ENCODE results near the gene PLXNA4.

The PLXNA4 gene

DNA sequence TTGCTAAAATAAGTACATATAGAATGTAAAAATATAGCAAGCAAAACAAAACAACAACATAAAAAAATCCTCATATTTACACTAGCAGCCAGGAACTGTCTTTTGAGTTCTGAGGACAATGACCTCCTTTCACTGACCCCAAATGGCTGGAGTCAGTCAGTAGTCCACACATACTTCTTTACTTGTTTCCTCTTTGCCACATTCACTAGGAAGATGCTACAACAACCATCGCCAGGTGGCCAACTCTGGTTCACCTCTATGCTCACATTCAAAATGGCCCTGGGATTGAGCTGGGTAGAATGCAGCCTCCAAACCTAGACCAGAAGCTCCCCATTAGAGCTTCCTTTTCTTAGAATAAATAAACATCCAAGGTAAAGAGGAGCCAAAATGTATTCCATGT is 356.2 kb downstream of the PLXNA4 start:
- Histone ChIP-seq H3K79me2 (ENCODE audit: low read length) (no peaks in the 10 kb centered on the region), H3K9me3 (ENCODE audit: insufficient read depth, low read length) (no peaks in the 10 kb centered on the region), H3K27me3 (ENCODE audit: low read depth, low read length) (peaks cover 10% of the 10 kb centered on the region; the same call in 1 of the 2 replicates), H3K4me3 (ENCODE audit: low read length) (no peak overlapping the region), H4K20me1 (ENCODE audit: insufficient read depth, low read length) (no peaks in the 10 kb centered on the region), H3K4me1 (ENCODE audit: low read length) (no peaks in the 10 kb centered on the region), H3K9ac (ENCODE audit: low read length) (no peak overlapping the region), H2AFZ (ENCODE audit: low read depth, low read length) (no peak overlapping the region), H3K27ac (ENCODE audit: low read length) (no peak overlapping the region), H3K4me2 (ENCODE audit: low read length) (no peak overlapping the region), H3K36me3 (replicated peaks; ENCODE audit: low read depth, low read length) (no peaks in the 10 kb centered on the region)
- no peak for TF ChIP-seq EZH2phosphoT487 (IDR thresholded peaks at IDR 0.05; ENCODE audit: low read depth)
- TF ChIP-seq, protein P1, sequence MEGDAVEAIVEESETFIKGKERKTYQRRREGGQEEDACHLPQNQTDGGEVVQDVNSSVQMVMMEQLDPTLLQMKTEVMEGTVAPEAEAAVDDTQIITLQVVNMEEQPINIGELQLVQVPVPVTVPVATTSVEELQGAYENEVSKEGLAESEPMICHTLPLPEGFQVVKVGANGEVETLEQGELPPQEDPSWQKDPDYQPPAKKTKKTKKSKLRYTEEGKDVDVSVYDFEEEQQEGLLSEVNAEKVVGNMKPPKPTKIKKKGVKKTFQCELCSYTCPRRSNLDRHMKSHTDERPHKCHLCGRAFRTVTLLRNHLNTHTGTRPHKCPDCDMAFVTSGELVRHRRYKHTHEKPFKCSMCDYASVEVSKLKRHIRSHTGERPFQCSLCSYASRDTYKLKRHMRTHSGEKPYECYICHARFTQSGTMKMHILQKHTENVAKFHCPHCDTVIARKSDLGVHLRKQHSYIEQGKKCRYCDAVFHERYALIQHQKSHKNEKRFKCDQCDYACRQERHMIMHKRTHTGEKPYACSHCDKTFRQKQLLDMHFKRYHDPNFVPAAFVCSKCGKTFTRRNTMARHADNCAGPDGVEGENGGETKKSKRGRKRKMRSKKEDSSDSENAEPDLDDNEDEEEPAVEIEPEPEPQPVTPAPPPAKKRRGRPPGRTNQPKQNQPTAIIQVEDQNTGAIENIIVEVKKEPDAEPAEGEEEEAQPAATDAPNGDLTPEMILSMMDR (IDR thresholded peaks at IDR 0.05; ENCODE audit: low read depth, low read length), result no peak

DNA sequence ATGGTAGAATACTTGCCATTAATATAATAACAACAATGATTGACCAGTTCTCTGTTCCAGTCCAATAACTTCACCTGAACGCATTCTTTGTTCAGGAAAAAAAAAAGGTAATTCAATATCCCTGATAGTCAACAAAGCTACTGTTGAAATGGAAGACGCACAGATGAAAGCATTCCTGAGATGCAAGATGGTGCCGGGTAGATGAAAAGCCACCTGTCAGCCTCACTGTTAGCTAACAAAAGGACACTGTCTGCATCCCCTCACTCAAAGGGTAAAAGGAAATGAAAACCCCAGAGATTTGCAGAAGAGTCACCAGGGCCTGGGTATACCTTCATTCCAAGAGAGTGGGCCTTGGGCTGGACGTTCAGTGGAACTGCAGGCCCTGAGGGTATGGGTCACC is 357.4 kb downstream of the PLXNA4 start:
- no peaks in the 10 kb centered on the region for H4K20me1 ChIP-seq (ENCODE audit: insufficient read depth, low read length)
- H3K4me3 ChIP-seq (ENCODE audit: low read length), result no peak overlapping the region
- no peaks in the 10 kb centered on the region for H3K79me2 ChIP-seq (ENCODE audit: low read length)
- no peaks in the 10 kb centered on the region for H3K36me3 ChIP-seq (replicated peaks; ENCODE audit: low read depth, low read length)
- H3K4me2 ChIP-seq (ENCODE audit: low read length), result no peak overlapping the region
- peaks cover 15% of the 10 kb centered on the region; the same call in 1 of the 2 replicates for H3K27me3 ChIP-seq (ENCODE audit: low read depth, low read length)
- no peak overlapping the region for H2AFZ ChIP-seq (ENCODE audit: low read depth, low read length)
- TF ChIP-seq, protein P1 (IDR thresholded peaks at IDR 0.05; ENCODE audit: low read depth, low read length), result no peak
- no peak for TF ChIP-seq EZH2phosphoT487 (IDR thresholded peaks at IDR 0.05; ENCODE audit: low read depth)
- no peaks in the 10 kb centered on the region for H3K9me3 ChIP-seq (ENCODE audit: insufficient read depth, low read length)
- H3K27ac ChIP-seq (ENCODE audit: low read length), result no peak overlapping the region
- H3K9ac ChIP-seq (ENCODE audit: low read length), result no peak overlapping the region
- no peaks in the 10 kb centered on the region for H3K4me1 ChIP-seq (ENCODE audit: low read length)

DNA sequence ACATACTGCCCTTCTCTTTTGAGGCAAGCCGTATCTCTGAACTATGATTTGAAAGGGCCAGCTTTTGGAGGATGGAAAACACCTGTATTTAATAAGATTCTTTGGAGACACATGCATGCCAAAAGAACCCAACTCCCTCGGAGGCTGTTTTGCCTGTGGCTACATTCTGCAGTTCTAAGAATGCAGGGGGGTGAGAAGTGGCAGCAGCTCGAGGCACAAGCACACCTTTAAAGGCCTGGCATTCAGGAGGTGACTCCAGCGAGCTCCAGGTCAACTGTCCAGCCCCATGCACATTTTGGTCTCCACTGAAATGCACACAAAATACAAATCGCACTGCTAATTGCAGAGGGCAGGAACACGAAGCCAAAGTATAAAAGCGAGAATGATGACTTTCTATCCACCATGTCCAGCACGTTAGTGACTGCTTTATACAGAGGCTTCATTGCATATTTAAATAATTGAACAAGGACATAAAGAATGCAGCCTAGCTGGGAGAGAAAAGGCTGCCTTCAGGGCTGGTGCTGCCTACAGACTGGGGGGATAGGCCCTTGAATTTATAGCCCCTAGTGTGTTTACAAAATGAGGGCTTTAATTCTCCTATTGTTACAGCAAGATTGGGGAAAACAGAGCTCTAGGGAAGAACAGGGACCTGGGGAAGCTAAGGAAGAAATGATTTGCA is 359.3 kb downstream of the PLXNA4 start:
- Histone ChIP-seq H3K27me3 (ENCODE audit: low read depth, low read length) (peaks cover 15% of the 10 kb centered on the region; the same call in 1 of the 2 replicates), H4K20me1 (ENCODE audit: insufficient read depth, low read length) (no peaks in the 10 kb centered on the region), H3K4me3 (ENCODE audit: low read length) (no peak overlapping the region), H3K27ac (ENCODE audit: low read length) (no peak overlapping the region), H3K4me2 (ENCODE audit: low read length) (no peak overlapping the region), H3K9ac (ENCODE audit: low read length) (no peak overlapping the region), H3K9me3 (ENCODE audit: insufficient read depth, low read length) (no peaks in the 10 kb centered on the region), H2AFZ (ENCODE audit: low read depth, low read length) (no peak overlapping the region), H3K36me3 (replicated peaks; ENCODE audit: low read depth, low read length) (no peaks in the 10 kb centered on the region), H3K4me1 (ENCODE audit: low read length) (no peaks in the 10 kb centered on the region), H3K79me2 (ENCODE audit: low read length) (no peaks in the 10 kb centered on the region)
- TF ChIP-seq, protein P1 (IDR thresholded peaks at IDR 0.05; ENCODE audit: low read depth, low read length), result no peak
- TF ChIP-seq EZH2phosphoT487 (IDR thresholded peaks at IDR 0.05; ENCODE audit: low read depth), result no peak

DNA sequence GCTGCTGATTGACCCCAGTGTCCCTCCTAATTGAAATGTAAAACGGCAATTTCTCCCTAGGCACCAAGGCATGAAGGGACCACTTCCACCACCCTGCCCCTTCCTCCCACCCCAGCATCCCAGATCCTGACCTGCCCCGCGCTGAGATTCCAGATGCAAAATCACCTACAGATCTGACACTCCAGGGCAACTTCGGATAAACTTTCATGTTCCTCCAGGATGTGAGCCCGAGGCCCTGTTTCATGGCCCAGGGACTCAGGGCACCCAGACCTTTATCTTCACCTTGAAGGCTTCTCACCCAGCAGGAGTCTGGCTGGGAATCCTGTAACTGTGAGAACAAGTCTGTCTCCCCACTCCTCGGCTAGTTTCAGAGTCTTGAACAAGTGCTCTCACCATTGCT is 361.8 kb downstream of the PLXNA4 start:
- H3K4me3 ChIP-seq (ENCODE audit: low read length), result no peak overlapping the region
- no peaks in the 10 kb centered on the region for H3K9me3 ChIP-seq (ENCODE audit: insufficient read depth, low read length)
- H3K4me1 ChIP-seq (ENCODE audit: low read length), result no peaks in the 10 kb centered on the region
- H3K4me2 ChIP-seq (ENCODE audit: low read length), result no peak overlapping the region
- H4K20me1 ChIP-seq (ENCODE audit: insufficient read depth, low read length), result no peaks in the 10 kb centered on the region
- H3K9ac ChIP-seq (ENCODE audit: low read length), result no peak overlapping the region
- no peak for TF ChIP-seq EZH2phosphoT487 (IDR thresholded peaks at IDR 0.05; ENCODE audit: low read depth)
- TF ChIP-seq, protein P1 (IDR thresholded peaks at IDR 0.05; ENCODE audit: low read depth, low read length), result no peak
- H2AFZ ChIP-seq (ENCODE audit: low read depth, low read length), result no peak overlapping the region
- no peaks in the 10 kb centered on the region for H3K36me3 ChIP-seq (replicated peaks; ENCODE audit: low read depth, low read length)
- no peak overlapping the region for H3K27ac ChIP-seq (ENCODE audit: low read length)
- H3K27me3 ChIP-seq (ENCODE audit: low read depth, low read length), result peaks cover 15% of the 10 kb centered on the region; the same call in 1 of the 2 replicates
- H3K79me2 ChIP-seq (ENCODE audit: low read length), result no peaks in the 10 kb centered on the region
